OCI-LY3 (cell line): Measurements from ENCODE around the gene CCL24.

Source experiments
- EZH2phosphoT487 ChIP-seq: fragments of 200-600 bp; shearing (Covaris generic); IDR thresholded peaks from 2 replicates; pipeline ENCODE4 v1.6.1; 2018; ENCODE audit warnings: antibody characterized with exemption, mixed run types, low read depth
- TF ChIP-seq, protein P1 (sequence below): fragments of 200-600, 300-600 bp; sonication (generic); IDR thresholded peaks from 2 replicates; pipeline ENCODE4 v1.5.1; 2014; ENCODE audit warnings: antibody characterized with exemption, low read length, low read depth

DNA sequence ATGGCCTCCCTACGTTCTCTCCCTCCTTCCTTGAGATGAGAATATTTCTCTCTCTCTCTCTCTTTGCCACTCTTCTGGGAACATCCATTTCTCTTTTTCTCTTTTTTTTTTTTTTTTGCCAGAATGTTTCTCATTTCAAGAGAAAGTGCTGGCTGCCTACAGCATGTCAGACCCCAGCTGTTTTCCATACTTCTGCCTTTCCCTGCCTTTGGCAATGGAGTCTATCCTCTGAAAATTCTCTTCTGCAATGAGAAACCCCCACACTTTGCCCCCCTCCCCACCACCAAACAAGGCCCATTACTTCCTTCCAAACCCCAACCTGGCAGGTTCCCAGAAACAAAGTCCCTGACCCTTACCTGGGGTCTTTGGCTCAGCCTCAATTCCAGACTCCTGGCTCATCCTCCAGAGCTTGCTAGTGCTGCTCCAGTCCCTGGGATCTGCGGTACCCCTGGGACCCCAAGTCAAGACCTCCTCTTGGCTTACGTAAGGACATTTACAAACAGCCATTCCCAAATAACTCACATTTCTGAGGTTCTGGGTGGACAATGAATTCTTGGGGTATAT lies 24.2 kb downstream of the CCL24 start:
- TF ChIP-seq, protein P1, sequence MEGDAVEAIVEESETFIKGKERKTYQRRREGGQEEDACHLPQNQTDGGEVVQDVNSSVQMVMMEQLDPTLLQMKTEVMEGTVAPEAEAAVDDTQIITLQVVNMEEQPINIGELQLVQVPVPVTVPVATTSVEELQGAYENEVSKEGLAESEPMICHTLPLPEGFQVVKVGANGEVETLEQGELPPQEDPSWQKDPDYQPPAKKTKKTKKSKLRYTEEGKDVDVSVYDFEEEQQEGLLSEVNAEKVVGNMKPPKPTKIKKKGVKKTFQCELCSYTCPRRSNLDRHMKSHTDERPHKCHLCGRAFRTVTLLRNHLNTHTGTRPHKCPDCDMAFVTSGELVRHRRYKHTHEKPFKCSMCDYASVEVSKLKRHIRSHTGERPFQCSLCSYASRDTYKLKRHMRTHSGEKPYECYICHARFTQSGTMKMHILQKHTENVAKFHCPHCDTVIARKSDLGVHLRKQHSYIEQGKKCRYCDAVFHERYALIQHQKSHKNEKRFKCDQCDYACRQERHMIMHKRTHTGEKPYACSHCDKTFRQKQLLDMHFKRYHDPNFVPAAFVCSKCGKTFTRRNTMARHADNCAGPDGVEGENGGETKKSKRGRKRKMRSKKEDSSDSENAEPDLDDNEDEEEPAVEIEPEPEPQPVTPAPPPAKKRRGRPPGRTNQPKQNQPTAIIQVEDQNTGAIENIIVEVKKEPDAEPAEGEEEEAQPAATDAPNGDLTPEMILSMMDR, result no peak
- no peak for TF ChIP-seq EZH2phosphoT487
